Activated CD8-positive, alpha-beta memory T cell treated with anti-CD3 and anti-CD28 coated beads, Interleukin-2, amount 50 U/mL, for 4 hours (primary cell): ENCODE results near the gene FAM83B.

Experiments used
- DNase-seq: peaks from one replicate; pipeline ENCODE4 v3.0.0-alpha.2; 2020

FAM83B gene

GRCh38 chr6:54981276-54981609 lies 134.7 kb downstream of the FAM83B start:
- no peak for DNase-seq

GRCh38 chr6:54981647-54982046 lies 135.1 kb downstream of the FAM83B start:
- no peak for DNase-seq

- DNase-seq = no peak
Measured at GRCh38 chr6:54987633-54988290, 141.2 kb downstream of the FAM83B start.

- no peak for DNase-seq
Measured at GRCh38 chr6:54988576-54988975, 142.0 kb downstream of the FAM83B start.

GRCh38 chr6:54990001-54990400 lies 143.4 kb downstream of the FAM83B start:
- no peak for DNase-seq
